Measurements from ENCODE around the gene ZP1. TPM values are rescaled to one million over a fixed set of nuclear protein-coding genes. Genes with fewer than 3 reads are reported as not detected.

ZP1 gene
- total and polyA plus RNA-seq, 2 of the 13 experiments (the other 11 are each of a cell fraction or from before 2014, with no cell fraction given), result 0.16 TPM; not detected in 1

DNA sequence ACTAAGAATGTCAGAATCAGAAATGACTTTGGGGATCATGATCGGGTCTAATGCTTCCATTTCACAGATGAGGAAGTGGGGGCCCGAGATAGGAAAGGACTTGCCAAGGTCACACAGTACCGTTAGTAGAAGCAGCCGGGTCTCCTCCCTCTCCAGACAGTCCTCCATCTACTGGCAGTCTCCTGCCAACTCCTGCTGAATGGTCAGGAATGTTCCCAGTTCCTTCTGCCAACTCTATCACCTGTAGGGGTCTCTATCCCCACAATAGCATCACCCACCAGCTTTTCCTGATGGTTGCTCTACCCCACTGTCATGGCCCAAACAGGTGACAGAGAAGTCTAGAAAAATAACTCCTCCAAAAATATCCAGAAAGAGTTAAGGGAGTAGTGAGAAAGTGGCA, 49.3 kb upstream of the ZP1 start:
- FAIRE-seq (no peak), DNase-seq (ENCODE audit: low spot score) (no peak), ATAC-seq (no peak)
- intact Hi-C loops (cut with micrococcal nuclease; ENCODE audit: unreplicated experiment), result no loop called here
- in situ Hi-C loops (cut with HindIII; ENCODE audit: extremely low pct_ligation_motif_present, low pct_unique_long_range_greater_than_20kb), result no loop called here
- Histone ChIP-seq H3K79me2 (ENCODE audit: insufficient read depth, low read length) (no peaks in the 10 kb centered on the region), H3K9ac (ENCODE audit: insufficient read depth, low read depth, low read length) (no peak overlapping the region), H3K4me2 (ENCODE audit: low read depth, low read length) (no peak overlapping the region), H3K36me3 (replicated peaks in 1 of 2; ENCODE audit: control insufficient read depth in 1 of 2, insufficient read depth in 2 of 2, low read length in 2 of 2) (no peaks in the 10 kb centered on the region), H2AFZ (ENCODE audit: low read length) (no peak overlapping the region), H3K4me3 (replicated peaks in 1 of 3; ENCODE audit: insufficient read depth in 1 of 3, low read depth in 2 of 3, low read length in 3 of 3) (no peak overlapping the region), H3K9me3 (ENCODE audit: low read length) (peaks cover 11% of the 10 kb centered on the region), H3K27me3 (ENCODE audit: control insufficient read depth in 1 of 2, insufficient read depth in 2 of 2, low read length in 2 of 2) (peaks cover 3 to 19% of the 10 kb centered on the region in 2 experiments; a peak in 3 of 5 replicates), H3K4me1 (ENCODE audit: insufficient read depth, low read length) (peaks cover 7% of the 10 kb centered on the region), H4K20me1 (ENCODE audit: insufficient read depth, low read length) (no peaks in the 10 kb centered on the region), H3K27ac (ENCODE audit: extremely low read length, insufficient read depth, low read length) (no peak overlapping the region)
- POLR2A ChIA-PET, result no interaction called here
- 2% methylated on average over 4 of the region's 4 CpGs for WGBS (ENCODE audit: low lambda C conversion rate)
- no TSS peak for BruUV-seq (replicated peaks)
- CTCF ChIA-PET (ENCODE audit: low intra/inter-chr PET ratio, low total read pairs), result no interaction called here
- no peak for TF ChIP-seq SMARCE1 (IDR thresholded peaks at IDR 0.05; ENCODE audit: borderline replicate concordance)
- TF ChIP-seq, protein P1, sequence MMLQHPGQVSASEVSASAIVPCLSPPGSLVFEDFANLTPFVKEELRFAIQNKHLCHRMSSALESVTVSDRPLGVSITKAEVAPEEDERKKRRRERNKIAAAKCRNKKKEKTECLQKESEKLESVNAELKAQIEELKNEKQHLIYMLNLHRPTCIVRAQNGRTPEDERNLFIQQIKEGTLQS (CRISPR knock-in tag; IDR thresholded peaks at IDR 0.05), result no peak
- TF ChIP-seq KMT2A (CRISPR knock-in tag; IDR thresholded peaks at IDR 0.05), result no peak
- TF ChIP-seq HOXA9 (CRISPR knock-in tag; IDR thresholded peaks at IDR 0.05; ENCODE audit: borderline replicate concordance), result no peak
- TF ChIP-seq SNRNP70 (IDR thresholded peaks at IDR 0.05; ENCODE audit: low read depth, low read length), result no peak
- TF ChIP-seq PRMT3 (CRISPR knock-in tag; IDR thresholded peaks at IDR 0.05; ENCODE audit: borderline replicate concordance, low read depth), result no peak
- TF ChIP-seq NR2C2 (CRISPR knock-in tag; IDR thresholded peaks at IDR 0.05; ENCODE audit: borderline replicate concordance), result no peak

DNA sequence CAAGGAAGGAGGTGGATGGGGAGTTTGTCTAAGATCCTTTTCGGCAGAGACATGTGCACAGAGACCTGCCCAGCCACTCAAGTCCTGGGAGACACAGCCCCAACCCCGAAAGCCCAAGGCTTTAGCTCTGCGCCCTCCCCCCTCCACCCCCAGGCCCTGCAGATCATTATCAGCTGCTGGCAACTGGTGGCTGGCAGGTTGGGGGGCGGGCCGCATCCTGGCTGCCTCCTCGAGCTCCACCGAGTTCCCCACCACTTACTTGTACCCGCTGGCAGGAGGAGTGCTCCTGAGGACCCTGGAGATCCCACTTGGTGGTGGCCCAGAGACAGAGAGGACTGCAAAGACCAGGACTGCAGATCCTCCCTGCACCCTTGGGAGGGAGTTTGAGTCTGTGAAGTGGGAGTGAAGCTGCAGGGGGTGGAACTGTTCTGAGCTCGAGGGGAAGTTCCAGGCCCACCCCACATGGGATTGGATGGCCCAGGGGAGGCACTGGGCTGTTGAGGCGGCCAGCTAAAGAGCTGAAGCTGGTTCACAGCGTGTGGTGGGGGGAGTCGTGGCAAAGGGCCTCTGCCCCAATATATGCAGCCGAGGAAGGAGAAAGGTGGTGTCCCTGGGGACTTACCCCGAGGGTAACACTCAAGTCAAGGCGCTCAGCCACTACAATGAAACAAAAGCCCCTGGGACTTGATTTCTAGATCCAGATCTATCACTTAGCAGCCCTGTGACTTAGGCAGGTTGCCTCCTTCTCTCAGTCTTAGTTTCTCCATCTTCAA, 45.3 kb upstream of the ZP1 start:
- WGBS (ENCODE audit: low lambda C conversion rate), result 34% methylated on average over 7 of the region's 15 CpGs
- ATAC-seq (no peak), DNase-seq (ENCODE audit: low spot score) (no peak), FAIRE-seq (no peak)
- H3K36me3 ChIP-seq (replicated peaks in 1 of 2; ENCODE audit: control insufficient read depth in 1 of 2, insufficient read depth in 2 of 2, low read length in 2 of 2), result no peaks in the 10 kb centered on the region
- ChIA-PET CTCF (ENCODE audit: low intra/inter-chr PET ratio, low total read pairs) (no interaction called here), POLR2A (no interaction called here)
- H3K79me2 ChIP-seq (ENCODE audit: insufficient read depth, low read length), result no peaks in the 10 kb centered on the region
- BruUV-seq (replicated peaks), result no TSS peak
- peaks cover 3 to 25% of the 10 kb centered on the region in 2 experiments; a peak in 3 of 5 replicates for H3K27me3 ChIP-seq (ENCODE audit: control insufficient read depth in 1 of 2, insufficient read depth in 2 of 2, low read length in 2 of 2)
- H3K4me3 ChIP-seq (replicated peaks in 1 of 3; ENCODE audit: insufficient read depth in 1 of 3, low read depth in 2 of 3, low read length in 3 of 3), result no peak overlapping the region
- H2AFZ ChIP-seq (ENCODE audit: low read length), result no peak overlapping the region
- peaks cover 7% of the 10 kb centered on the region for H3K4me1 ChIP-seq (ENCODE audit: insufficient read depth, low read length)
- no peak overlapping the region for H3K4me2 ChIP-seq (ENCODE audit: low read depth, low read length)
- no peaks in the 10 kb centered on the region for H4K20me1 ChIP-seq (ENCODE audit: insufficient read depth, low read length)
- H3K27ac ChIP-seq (ENCODE audit: extremely low read length, insufficient read depth, low read length), result no peak overlapping the region
- intact Hi-C loops (cut with micrococcal nuclease; ENCODE audit: unreplicated experiment) (no loop called here), in situ Hi-C loops (cut with HindIII; ENCODE audit: extremely low pct_ligation_motif_present, low pct_unique_long_range_greater_than_20kb) (no loop called here)
- H3K9me3 ChIP-seq (ENCODE audit: low read length), result peaks cover 3% of the 10 kb centered on the region; the same call in 1 of the 2 replicates
- H3K9ac ChIP-seq (ENCODE audit: insufficient read depth, low read depth, low read length), result no peak overlapping the region
- TF ChIP-seq NFYC (CRISPR knock-in tag; IDR thresholded peaks at IDR 0.05), result no peak
- TF ChIP-seq ZNF879 (CRISPR knock-in tag; IDR thresholded peaks at IDR 0.05), result no peak
- no peak for TF ChIP-seq ZNF781 (CRISPR knock-in tag; IDR thresholded peaks at IDR 0.05; ENCODE audit: borderline replicate concordance, not compliant biosample characterization)
- TF ChIP-seq ZNF607 (CRISPR knock-in tag; IDR thresholded peaks at IDR 0.05; ENCODE audit: borderline replicate concordance), result no peak
- TF ChIP-seq SIN3B (IDR thresholded peaks at IDR 0.05; ENCODE audit: low read length), result no peak
- TF ChIP-seq, protein P2, sequence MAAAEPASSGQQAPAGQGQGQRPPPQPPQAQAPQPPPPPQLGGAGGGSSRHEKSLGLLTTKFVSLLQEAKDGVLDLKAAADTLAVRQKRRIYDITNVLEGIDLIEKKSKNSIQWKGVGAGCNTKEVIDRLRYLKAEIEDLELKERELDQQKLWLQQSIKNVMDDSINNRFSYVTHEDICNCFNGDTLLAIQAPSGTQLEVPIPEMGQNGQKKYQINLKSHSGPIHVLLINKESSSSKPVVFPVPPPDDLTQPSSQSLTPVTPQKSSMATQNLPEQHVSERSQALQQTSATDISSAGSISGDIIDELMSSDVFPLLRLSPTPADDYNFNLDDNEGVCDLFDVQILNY (CRISPR knock-in tag; conservative IDR thresholded peaks at IDR 0.05), result no peak
- TF ChIP-seq, protein P3, sequence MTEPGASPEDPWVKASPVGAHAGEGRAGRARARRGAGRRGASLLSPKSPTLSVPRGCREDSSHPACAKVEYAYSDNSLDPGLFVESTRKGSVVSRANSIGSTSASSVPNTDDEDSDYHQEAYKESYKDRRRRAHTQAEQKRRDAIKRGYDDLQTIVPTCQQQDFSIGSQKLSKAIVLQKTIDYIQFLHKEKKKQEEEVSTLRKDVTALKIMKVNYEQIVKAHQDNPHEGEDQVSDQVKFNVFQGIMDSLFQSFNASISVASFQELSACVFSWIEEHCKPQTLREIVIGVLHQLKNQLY (CRISPR knock-in tag; IDR thresholded peaks at IDR 0.05), result no peak
- TF ChIP-seq ZNF263 (CRISPR knock-in tag; IDR thresholded peaks at IDR 0.05), result no peak
- TF ChIP-seq, protein P4, sequence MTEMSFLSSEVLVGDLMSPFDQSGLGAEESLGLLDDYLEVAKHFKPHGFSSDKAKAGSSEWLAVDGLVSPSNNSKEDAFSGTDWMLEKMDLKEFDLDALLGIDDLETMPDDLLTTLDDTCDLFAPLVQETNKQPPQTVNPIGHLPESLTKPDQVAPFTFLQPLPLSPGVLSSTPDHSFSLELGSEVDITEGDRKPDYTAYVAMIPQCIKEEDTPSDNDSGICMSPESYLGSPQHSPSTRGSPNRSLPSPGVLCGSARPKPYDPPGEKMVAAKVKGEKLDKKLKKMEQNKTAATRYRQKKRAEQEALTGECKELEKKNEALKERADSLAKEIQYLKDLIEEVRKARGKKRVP (CRISPR knock-in tag; IDR thresholded peaks at IDR 0.05), result no peak
